ENCODE results near the gene AVL9.

AVL9 gene

DNA sequence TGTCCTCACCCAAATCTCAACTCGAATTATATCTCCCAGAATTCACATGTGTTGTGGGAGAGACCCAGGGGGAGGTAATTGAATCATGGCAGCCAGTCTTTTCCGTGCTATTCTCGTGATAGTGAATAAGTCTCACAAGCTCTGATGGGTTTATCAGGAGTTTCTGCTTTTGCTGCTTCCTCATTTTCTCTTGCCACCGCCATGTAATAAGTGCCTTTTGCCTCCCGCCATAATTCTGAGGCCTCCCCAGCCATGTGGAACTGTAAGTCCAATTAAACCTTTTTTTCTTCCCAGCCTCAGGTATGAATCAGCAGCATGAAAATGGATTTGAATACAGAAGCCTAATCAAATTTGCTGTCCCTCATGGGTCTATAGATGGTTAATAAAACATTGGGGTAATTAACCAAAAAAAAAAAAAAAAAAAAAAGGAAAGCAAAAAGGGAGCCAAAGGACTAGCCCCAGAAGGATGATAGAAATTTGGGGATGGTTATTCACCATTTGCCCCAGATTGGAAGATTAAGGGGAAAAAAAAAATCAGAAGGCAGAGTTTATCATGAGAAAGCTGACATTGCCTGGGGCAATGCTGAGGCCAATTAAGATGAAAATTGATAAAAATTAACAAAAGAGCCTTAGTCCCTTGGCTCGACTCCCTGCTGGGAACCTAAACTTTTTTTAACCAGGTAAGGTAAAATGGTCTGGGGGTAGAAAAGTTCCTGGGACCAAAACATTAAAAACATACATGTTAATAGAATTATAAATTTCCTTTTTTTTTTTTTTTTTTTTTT is 27.6 kb downstream of the AVL9 start:
- Histone ChIP-seq H3K4me3 (no peak overlapping the region), H3K27ac (no peak overlapping the region)
- TF ChIP-seq, protein P1, sequence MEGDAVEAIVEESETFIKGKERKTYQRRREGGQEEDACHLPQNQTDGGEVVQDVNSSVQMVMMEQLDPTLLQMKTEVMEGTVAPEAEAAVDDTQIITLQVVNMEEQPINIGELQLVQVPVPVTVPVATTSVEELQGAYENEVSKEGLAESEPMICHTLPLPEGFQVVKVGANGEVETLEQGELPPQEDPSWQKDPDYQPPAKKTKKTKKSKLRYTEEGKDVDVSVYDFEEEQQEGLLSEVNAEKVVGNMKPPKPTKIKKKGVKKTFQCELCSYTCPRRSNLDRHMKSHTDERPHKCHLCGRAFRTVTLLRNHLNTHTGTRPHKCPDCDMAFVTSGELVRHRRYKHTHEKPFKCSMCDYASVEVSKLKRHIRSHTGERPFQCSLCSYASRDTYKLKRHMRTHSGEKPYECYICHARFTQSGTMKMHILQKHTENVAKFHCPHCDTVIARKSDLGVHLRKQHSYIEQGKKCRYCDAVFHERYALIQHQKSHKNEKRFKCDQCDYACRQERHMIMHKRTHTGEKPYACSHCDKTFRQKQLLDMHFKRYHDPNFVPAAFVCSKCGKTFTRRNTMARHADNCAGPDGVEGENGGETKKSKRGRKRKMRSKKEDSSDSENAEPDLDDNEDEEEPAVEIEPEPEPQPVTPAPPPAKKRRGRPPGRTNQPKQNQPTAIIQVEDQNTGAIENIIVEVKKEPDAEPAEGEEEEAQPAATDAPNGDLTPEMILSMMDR (IDR thresholded peaks at IDR 0.05) = no peak
- no peak for DNase-seq (ENCODE audit: low spot score)

DNA sequence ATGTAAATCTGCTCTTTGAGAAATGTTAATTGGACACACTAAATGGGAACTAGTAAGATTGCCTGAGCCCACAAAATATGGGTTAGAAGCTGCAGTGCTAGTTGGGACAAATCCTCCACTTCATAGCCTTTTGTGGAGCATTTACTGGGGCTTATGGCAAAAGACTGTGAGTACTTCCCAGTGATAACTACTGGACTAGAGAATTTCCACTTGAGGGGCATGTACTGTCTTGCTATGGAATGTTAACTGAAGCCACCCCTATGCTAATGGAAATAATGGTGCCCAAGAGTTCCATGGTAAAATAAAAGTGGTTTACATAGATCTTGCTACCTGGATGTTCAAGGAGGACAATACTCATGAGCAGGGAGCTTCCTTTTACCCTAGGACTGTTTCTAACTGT is 29.3 kb downstream of the AVL9 start:
- TF ChIP-seq, protein P1 (IDR thresholded peaks at IDR 0.05) = no peak
- Histone ChIP-seq H3K27ac (no peak overlapping the region), H3K4me3 (no peak overlapping the region)
- no peak for DNase-seq (ENCODE audit: low spot score)

DNA sequence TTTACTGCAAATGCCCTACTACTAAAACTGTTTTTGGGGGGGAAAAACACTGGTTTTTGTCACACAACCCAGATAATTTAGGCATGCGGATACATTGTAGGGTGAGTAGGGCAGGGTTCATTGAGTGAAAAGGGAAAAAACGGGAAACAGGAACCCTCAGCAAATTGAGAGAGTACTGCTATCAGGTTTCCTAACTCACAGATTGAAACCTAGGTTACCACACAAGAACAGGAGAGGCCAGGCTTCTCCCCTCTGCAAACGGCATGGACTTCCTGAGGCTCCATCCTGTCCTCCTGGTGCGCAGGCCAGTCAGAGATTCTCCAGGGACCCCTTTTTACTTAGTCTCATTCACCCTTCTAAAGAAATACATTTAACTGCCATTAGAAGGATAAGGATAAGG is 30.6 kb downstream of the AVL9 start:
- Histone ChIP-seq H3K4me3 (no peak overlapping the region), H3K27ac (no peak overlapping the region)
- DNase-seq (ENCODE audit: low spot score) = no peak
- TF ChIP-seq, protein P1 (IDR thresholded peaks at IDR 0.05) = no peak

DNA sequence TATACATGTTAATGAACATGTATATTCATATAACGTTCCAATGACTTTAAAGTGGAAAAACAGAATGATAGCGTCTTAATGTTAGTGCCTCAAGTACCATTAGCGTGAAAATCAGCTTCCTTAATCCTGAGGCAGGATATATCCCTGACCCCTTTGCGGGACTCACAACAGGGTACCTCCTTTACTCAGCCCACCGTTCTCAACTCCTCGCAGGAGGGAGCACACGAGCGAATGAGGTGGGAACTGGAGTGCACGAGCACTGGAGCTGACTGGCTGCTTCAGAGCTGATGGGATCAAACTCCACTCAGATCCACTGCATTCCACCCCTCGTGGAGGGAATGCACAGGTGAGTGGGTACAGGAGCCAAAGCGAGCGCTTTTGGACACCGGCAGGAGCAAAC is 36.1 kb downstream of the AVL9 start:
- Histone ChIP-seq H3K27ac (no peak overlapping the region), H3K4me3 (no peak overlapping the region)
- DNase-seq (ENCODE audit: low spot score) = no peak
- TF ChIP-seq, protein P1 (IDR thresholded peaks at IDR 0.05) = no peak

GRCh38 chr7:32532086-32532485 is 36.8 kb downstream of the AVL9 start:
- no peak overlapping the region for H3K27ac ChIP-seq
- no peak for DNase-seq (ENCODE audit: low spot score)

GRCh38 chr7:32532716-32533115 is 37.4 kb downstream of the AVL9 start:
- no peak for DNase-seq (ENCODE audit: low spot score)
- Histone ChIP-seq H3K27ac (no peak overlapping the region), H3K4me3 (no peak overlapping the region)
- TF ChIP-seq, protein P1 (IDR thresholded peaks at IDR 0.05) = no peak

More at GRCh38 chr7:32532086-32532485, 36.8 kb downstream of the AVL9 start:
- TF ChIP-seq, protein P1 (IDR thresholded peaks at IDR 0.05) = no peak
- no peak overlapping the region for H3K4me3 ChIP-seq

Measured in coronary artery (tissue), 2 donors.